Activated T-cell treated with anti-CD3 and anti-CD28 coated beads, Interleukin-2, amount 50 U/mL, for 24 hours (primary cell): ENCODE data around the gene LRRC8A.

Experiments used
- DNase-seq: peaks from one replicate; pipeline ENCODE4 v3.0.0-alpha.2; 2020
- H3K27ac Mint-ChIP-seq: 2 replicates; pipeline ENCODE4 v1.8.0; 2020; ENCODE audit warnings: mild to moderate bottlenecking, mixed read lengths
- H3K27me3 Mint-ChIP-seq: 2 replicates; pipeline ENCODE4 v1.8.0; 2020; ENCODE audit warnings: mixed read lengths
- H3K36me3 Mint-ChIP-seq: 2 replicates; pipeline ENCODE4 v1.8.0; 2020; ENCODE audit warnings: low read depth, mixed read lengths
- H3K4me1 Mint-ChIP-seq: 2 replicates; pipeline ENCODE4 v1.8.0; 2020; ENCODE audit warnings: low read depth, mixed read lengths
- H3K4me3 Mint-ChIP-seq: 2 replicates; pipeline ENCODE4 v1.8.0; 2020; ENCODE audit warnings: mild to moderate bottlenecking, moderate library complexity, mixed read lengths
- H3K9me3 Mint-ChIP-seq: 2 replicates; pipeline ENCODE4 v1.8.0; 2020; ENCODE audit warnings: mixed read lengths

Gene LRRC8A

GRCh38 chr9:128902351-128903078, 20.6 kb downstream of the LRRC8A start:
- peaks cover 70% of the 10 kb centered on the region for H3K4me1 Mint-ChIP-seq
- H3K4me3 Mint-ChIP-seq, result peak overlapping the region; percentile 60
- H3K27ac Mint-ChIP-seq, result peak overlapping the region; percentile 94
- no peaks in the 10 kb centered on the region for H3K9me3 Mint-ChIP-seq
- DNase-seq, result peak; percentile 85
- H3K36me3 Mint-ChIP-seq, result peaks cover 31% of the 10 kb centered on the region
- no peaks in the 10 kb centered on the region for H3K27me3 Mint-ChIP-seq

GRCh38 chr9:128903079-128903461, 21.1 kb downstream of the LRRC8A start:
- DNase-seq, result no peak
- Mint-ChIP-seq H3K27me3 (no peaks in the 10 kb centered on the region), H3K4me1 (peaks cover 66% of the 10 kb centered on the region), H3K36me3 (peaks cover 31% of the 10 kb centered on the region), H3K4me3 (no peak overlapping the region), H3K27ac (peak overlapping the region; percentile 94), H3K9me3 (no peaks in the 10 kb centered on the region)

GRCh38 chr9:128903871-128904620, 22.1 kb downstream of the LRRC8A start:
- peaks cover 60% of the 10 kb centered on the region for H3K4me1 Mint-ChIP-seq
- peak overlapping the region; percentile 94 for H3K27ac Mint-ChIP-seq
- no peaks in the 10 kb centered on the region for H3K27me3 Mint-ChIP-seq
- peaks cover 31% of the 10 kb centered on the region for H3K36me3 Mint-ChIP-seq
- no peak for DNase-seq
- H3K4me3 Mint-ChIP-seq, result no peak overlapping the region
- no peaks in the 10 kb centered on the region for H3K9me3 Mint-ChIP-seq

- peaks cover 40% of the 10 kb centered on the region for H3K36me3 Mint-ChIP-seq
- peaks cover 53% of the 10 kb centered on the region for H3K4me1 Mint-ChIP-seq
- no peak for DNase-seq
- H3K9me3 Mint-ChIP-seq, result no peaks in the 10 kb centered on the region
- no peak overlapping the region for H3K4me3 Mint-ChIP-seq
- H3K27me3 Mint-ChIP-seq, result no peaks in the 10 kb centered on the region
- peak overlapping the region; percentile 64 for H3K27ac Mint-ChIP-seq
Measured at GRCh38 chr9:128905964-128906363, 24.0 kb downstream of the LRRC8A start.

GRCh38 chr9:128906741-128907140, 24.8 kb downstream of the LRRC8A start:
- no peak overlapping the region for H3K4me3 Mint-ChIP-seq
- peaks cover 46% of the 10 kb centered on the region for H3K36me3 Mint-ChIP-seq
- H3K27ac Mint-ChIP-seq, result peak overlapping the region; percentile 77
- peaks cover 53% of the 10 kb centered on the region for H3K4me1 Mint-ChIP-seq
- H3K9me3 Mint-ChIP-seq, result no peaks in the 10 kb centered on the region
- DNase-seq, result no peak
- H3K27me3 Mint-ChIP-seq, result no peaks in the 10 kb centered on the region

GRCh38 chr9:128908372-128908771, 26.4 kb downstream of the LRRC8A start:
- peaks cover 53% of the 10 kb centered on the region for H3K4me1 Mint-ChIP-seq
- H3K27ac Mint-ChIP-seq, result no peak overlapping the region
- peaks cover 61% of the 10 kb centered on the region for H3K36me3 Mint-ChIP-seq
- H3K9me3 Mint-ChIP-seq, result no peaks in the 10 kb centered on the region
- no peak overlapping the region for H3K4me3 Mint-ChIP-seq
- DNase-seq, result no peak
- no peaks in the 10 kb centered on the region for H3K27me3 Mint-ChIP-seq

- DNase-seq, result no peak
- H3K27me3 Mint-ChIP-seq, result no peaks in the 10 kb centered on the region
- H3K4me1 Mint-ChIP-seq, result peaks cover 58% of the 10 kb centered on the region
- H3K27ac Mint-ChIP-seq, result peak overlapping the region; percentile 14
- H3K36me3 Mint-ChIP-seq, result peaks cover 66% of the 10 kb centered on the region
- no peak overlapping the region for H3K4me3 Mint-ChIP-seq
- no peaks in the 10 kb centered on the region for H3K9me3 Mint-ChIP-seq
Measured at GRCh38 chr9:128909859-128910258, 27.9 kb downstream of the LRRC8A start.

GRCh38 chr9:128910906-128911305, 29.0 kb downstream of the LRRC8A start:
- Mint-ChIP-seq H3K9me3 (no peaks in the 10 kb centered on the region), H3K27ac (peak overlapping the region; percentile 3), H3K27me3 (no peaks in the 10 kb centered on the region), H3K4me1 (peaks cover 56% of the 10 kb centered on the region), H3K36me3 (peaks cover 72% of the 10 kb centered on the region), H3K4me3 (no peak overlapping the region)
- DNase-seq, result no peak

- Mint-ChIP-seq H3K9me3 (no peaks in the 10 kb centered on the region), H3K4me1 (peaks cover 54% of the 10 kb centered on the region), H3K27me3 (no peaks in the 10 kb centered on the region), H3K4me3 (no peak overlapping the region), H3K36me3 (peaks cover 76% of the 10 kb centered on the region), H3K27ac (peak overlapping the region; percentile 78)
- DNase-seq, result no peak
Measured at GRCh38 chr9:128911529-128912035, 29.6 kb downstream of the LRRC8A start.

GRCh38 chr9:128912270-128912853, 30.4 kb downstream of the LRRC8A start:
- Mint-ChIP-seq H3K27ac (peak overlapping the region; percentile 78), H3K4me3 (no peak overlapping the region), H3K27me3 (no peaks in the 10 kb centered on the region), H3K4me1 (peaks cover 52% of the 10 kb centered on the region), H3K9me3 (no peaks in the 10 kb centered on the region), H3K36me3 (peaks cover 77% of the 10 kb centered on the region)
- no peak for DNase-seq

- Mint-ChIP-seq H3K27ac (peak overlapping the region; percentile 78), H3K4me1 (peaks cover 52% of the 10 kb centered on the region), H3K4me3 (no peak overlapping the region), H3K9me3 (no peaks in the 10 kb centered on the region), H3K27me3 (no peaks in the 10 kb centered on the region), H3K36me3 (peaks cover 77% of the 10 kb centered on the region)
- no peak for DNase-seq
Measured at GRCh38 chr9:128913048-128913900, 31.3 kb downstream of the LRRC8A start.

GRCh38 chr9:128913995-128914772, 32.3 kb downstream of the LRRC8A start:
- Mint-ChIP-seq H3K4me3 (no peak overlapping the region), H3K27ac (peak overlapping the region; percentile 29), H3K27me3 (no peaks in the 10 kb centered on the region), H3K36me3 (peaks cover 73% of the 10 kb centered on the region), H3K9me3 (no peaks in the 10 kb centered on the region), H3K4me1 (peaks cover 50% of the 10 kb centered on the region)
- no peak for DNase-seq

GRCh38 chr9:128916204-128916603, 34.3 kb downstream of the LRRC8A start:
- no peak overlapping the region for H3K4me3 Mint-ChIP-seq
- no peaks in the 10 kb centered on the region for H3K27me3 Mint-ChIP-seq
- H3K36me3 Mint-ChIP-seq, result peaks cover 57% of the 10 kb centered on the region
- DNase-seq, result no peak
- H3K4me1 Mint-ChIP-seq, result peaks cover 40% of the 10 kb centered on the region
- no peak overlapping the region for H3K27ac Mint-ChIP-seq
- no peaks in the 10 kb centered on the region for H3K9me3 Mint-ChIP-seq
